RWPE1 (cell line): ENCODE data around the gene UBE2G1.
A peak's percentile ranks its signal among the peaks of the same experiment; 100 is the strongest.

Source experiments
- CTCF ChIA-PET: fragments of 350-600 bp; sonication (Branson Sonifier 250); formaldehyde crosslinking; extraction: SDS; loops from one replicate; lab custom pipeline; 2021; lab: Yijun Ruan, JAX
- POLR2A ChIA-PET: fragments of 400-600 bp; formaldehyde crosslinking; extraction: SDS; loops from one replicate; lab custom pipeline; 2020; ENCODE audit warnings: antibody characterized with exemption; ENCODE audit not compliant: low non-redundant PET; lab: Yijun Ruan, JAX
- DNase-seq: peaks from one replicate; pipeline ENCODE4 v3.0.0; 2012; ENCODE audit warnings: low spot score
- H3K27ac ChIP-seq: fragments of 450-650 bp; 2 replicates; pipeline ENCODE4 v1.5.1; 2017
- TF ChIP-seq, protein P1 (sequence below): fragments of 450-650 bp; conservative IDR thresholded peaks from 2 replicates; pipeline ENCODE4 v1.5.1; 2017; ENCODE audit warnings: low read depth, mild to moderate bottlenecking

The UBE2G1 gene

GRCh38 chr17:4332296-4332970, 34.0 kb downstream of the UBE2G1 start:
- DNase-seq = peak; percentile 55
- TF ChIP-seq, protein P1, sequence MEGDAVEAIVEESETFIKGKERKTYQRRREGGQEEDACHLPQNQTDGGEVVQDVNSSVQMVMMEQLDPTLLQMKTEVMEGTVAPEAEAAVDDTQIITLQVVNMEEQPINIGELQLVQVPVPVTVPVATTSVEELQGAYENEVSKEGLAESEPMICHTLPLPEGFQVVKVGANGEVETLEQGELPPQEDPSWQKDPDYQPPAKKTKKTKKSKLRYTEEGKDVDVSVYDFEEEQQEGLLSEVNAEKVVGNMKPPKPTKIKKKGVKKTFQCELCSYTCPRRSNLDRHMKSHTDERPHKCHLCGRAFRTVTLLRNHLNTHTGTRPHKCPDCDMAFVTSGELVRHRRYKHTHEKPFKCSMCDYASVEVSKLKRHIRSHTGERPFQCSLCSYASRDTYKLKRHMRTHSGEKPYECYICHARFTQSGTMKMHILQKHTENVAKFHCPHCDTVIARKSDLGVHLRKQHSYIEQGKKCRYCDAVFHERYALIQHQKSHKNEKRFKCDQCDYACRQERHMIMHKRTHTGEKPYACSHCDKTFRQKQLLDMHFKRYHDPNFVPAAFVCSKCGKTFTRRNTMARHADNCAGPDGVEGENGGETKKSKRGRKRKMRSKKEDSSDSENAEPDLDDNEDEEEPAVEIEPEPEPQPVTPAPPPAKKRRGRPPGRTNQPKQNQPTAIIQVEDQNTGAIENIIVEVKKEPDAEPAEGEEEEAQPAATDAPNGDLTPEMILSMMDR = no peak
- peak overlapping the region; percentile 54 for H3K27ac ChIP-seq
- ChIA-PET CTCF (interaction anchor here (1.1 kb wide), 1 partner anchor 28 kb away, joined by 3 read pairs; no protein-coding TSS in a partner anchor), POLR2A (no interaction called here)

DNA sequence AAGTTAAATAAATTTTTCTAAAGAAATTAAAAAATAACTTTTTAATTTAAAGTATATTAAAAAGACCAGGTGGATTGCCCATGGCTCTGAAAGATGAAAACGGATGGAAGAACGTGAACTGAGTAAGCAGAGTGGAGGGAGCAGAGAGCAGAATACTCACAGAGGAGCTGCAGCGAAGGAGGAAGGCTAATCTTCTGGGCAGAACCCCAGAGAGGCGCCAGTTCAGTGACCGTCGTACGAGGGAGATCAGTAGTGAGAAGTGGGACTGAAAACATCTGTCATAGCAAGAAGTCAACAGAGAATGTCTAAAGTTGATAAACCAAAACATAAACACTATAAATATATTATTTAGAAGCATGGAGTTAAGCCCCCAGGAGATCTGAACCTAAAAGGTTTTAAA, 34.9 kb downstream of the UBE2G1 start:
- ChIA-PET CTCF (no interaction called here), POLR2A (no interaction called here)
- DNase-seq = no peak
- TF ChIP-seq, protein P1 = no peak
- no peak overlapping the region for H3K27ac ChIP-seq

GRCh38 chr17:4329838-4330237, 36.6 kb downstream of the UBE2G1 start:
- no peak overlapping the region for H3K27ac ChIP-seq
- TF ChIP-seq, protein P1 = no peak
- DNase-seq = peak; percentile 91
- CTCF ChIA-PET = interaction anchor here (0.6 kb wide), 1 partner anchor 952 kb away, joined by 3 read pairs; no protein-coding TSS in a partner anchor
- POLR2A ChIA-PET = no interaction called here

DNA sequence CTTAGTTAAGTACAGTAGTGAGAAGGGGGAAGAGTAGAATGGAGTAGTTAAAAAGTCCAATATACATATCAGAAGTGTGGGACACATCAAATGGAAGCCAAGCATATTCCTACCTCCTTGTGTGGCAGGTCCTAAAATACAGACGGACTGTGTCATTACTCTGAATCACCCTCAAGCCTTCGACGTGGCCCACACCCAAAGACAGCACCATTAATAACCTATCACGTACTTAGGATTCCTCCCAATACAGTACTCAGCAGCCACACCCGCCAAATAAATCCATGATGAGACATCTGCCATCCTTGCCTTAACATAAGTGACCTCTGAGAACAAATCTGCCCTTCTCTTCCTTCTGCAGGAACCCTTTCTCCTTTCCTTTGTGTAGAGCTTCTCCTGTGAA, 38.9 kb downstream of the UBE2G1 start:
- peak; percentile 83 for DNase-seq
- TF ChIP-seq, protein P1 = no peak
- H3K27ac ChIP-seq = peak overlapping the region; percentile 85
- CTCF ChIA-PET = no interaction called here
- POLR2A ChIA-PET = no interaction called here

GRCh38 chr17:4326608-4327007, 39.9 kb downstream of the UBE2G1 start:
- no peak for DNase-seq
- CTCF ChIA-PET = no interaction called here
- TF ChIP-seq, protein P1 = no peak
- POLR2A ChIA-PET = no interaction called here
- H3K27ac ChIP-seq = peak overlapping the region; percentile 85

GRCh38 chr17:4326112-4326511, 40.4 kb downstream of the UBE2G1 start:
- H3K27ac ChIP-seq = no peak overlapping the region
- DNase-seq = no peak
- POLR2A ChIA-PET = no interaction called here
- CTCF ChIA-PET = no interaction called here
- TF ChIP-seq, protein P1 = no peak
